CD4-positive, alpha-beta T cell (primary cell): ENCODE results near the gene CCR7. TPM values are rescaled to one million over a fixed set of nuclear protein-coding genes. Genes with fewer than 3 reads are reported as not detected.

Experiments
- ATAC-seq: fragments of 200-7000 bp; cut with Tn5 transposase; one replicate; pipeline ENCODE4 v1.10.0; 2022; ENCODE audit warnings: mild to moderate bottlenecking; ENCODE audit not compliant: poor library complexity
- CTCF ChIA-PET: fragments of 350-600 bp; sonication (Branson Sonifier 250); formaldehyde crosslinking; loops from one replicate; lab custom pipeline; 2021; ENCODE audit warnings: antibody characterized with exemption, inconsistent platforms; lab: Charles Lee
- POLR2A ChIA-PET: fragments of 350-600 bp; sonication (Branson Sonifier 250); formaldehyde crosslinking; loops from one replicate; lab custom pipeline; 2021; ENCODE audit warnings: antibody characterized with exemption, inconsistent platforms; lab: Charles Lee
- DNase-seq, 14 experiments: peaks; one replicate each; pipeline ENCODE4 v3.0.0-alpha.2; 2013 to 2020; ENCODE audit warnings: mixed read lengths in 2 of 14
- H3K27ac ChIP-seq, 2 donors: one replicate each; pipeline versions ENCODE4 v1.5.1 to v1.7.0; 2013; ENCODE audit warnings: low read length in 2 of 2, low read depth in 1 of 2, mild to moderate bottlenecking in 1 of 2
- H3K27me3 ChIP-seq, 2 experiments: 1 replicate in 1 of 2; 2 replicates in 1 of 2; pipeline versions ENCODE4 v1.6.1 to v1.7.0; 2013; ENCODE audit warnings: low read length in 2 of 2, control low read depth in 1 of 2, mild to moderate bottlenecking in 1 of 2, moderate library complexity in 1 of 2; ENCODE audit not compliant: insufficient read depth in 2 of 2, control insufficient read depth in 1 of 2
- H3K36me3 ChIP-seq: one replicate; pipeline ENCODE4 v1.6.1; 2013; ENCODE audit warnings: low read length, control low read depth; ENCODE audit not compliant: insufficient read depth
- H3K4me1 ChIP-seq: one replicate; pipeline ENCODE4 v1.6.1; 2013; ENCODE audit warnings: low read length, control low read depth; ENCODE audit not compliant: insufficient read depth
- H3K4me3 ChIP-seq: one replicate; pipeline ENCODE4 v1.5.1; 2013; ENCODE audit warnings: mild to moderate bottlenecking, low read length, moderate library complexity
- H3K9me3 ChIP-seq, 2 experiments: 1 replicate in 1 of 2; 2 replicates in 1 of 2; pipeline versions ENCODE4 v1.6.1 to v1.7.0; 2013; ENCODE audit warnings: low read length in 2 of 2, mild to moderate bottlenecking in 2 of 2, control low read depth in 1 of 2, moderate library complexity in 1 of 2; ENCODE audit not compliant: control insufficient read depth in 1 of 2, insufficient read depth in 1 of 2
- H3K27ac Mint-ChIP-seq: one replicate; pipeline ENCODE4 v1.8.0; 2020; ENCODE audit warnings: mixed read lengths
- H3K27me3 Mint-ChIP-seq: one replicate; pipeline ENCODE4 v1.8.0; 2021; ENCODE audit warnings: mixed read lengths
- H3K36me3 Mint-ChIP-seq: one replicate; pipeline ENCODE4 v1.8.0; 2021; ENCODE audit warnings: low read depth, mixed read lengths
- H3K4me1 Mint-ChIP-seq: one replicate; pipeline ENCODE4 v1.8.0; 2021; ENCODE audit warnings: low read depth, mixed read lengths
- H3K4me3 Mint-ChIP-seq: one replicate; pipeline ENCODE4 v1.8.0; 2020; ENCODE audit warnings: mild to moderate bottlenecking, mixed read lengths
- H3K9me3 Mint-ChIP-seq: one replicate; pipeline ENCODE4 v1.8.0; 2020; ENCODE audit warnings: mixed read lengths
- CTCF ChIP-seq: fragments of 200-600 bp; IDR thresholded peaks from one replicate; pipeline ENCODE4 v1.8.0; 2022; ENCODE audit warnings: antibody characterized with exemption, mild to moderate bottlenecking
- intact Hi-C, 2 experiments: fragments of 100-400 bp; cut with DNase I in 1 of 2; cut with micrococcal nuclease in 1 of 2; formaldehyde crosslinking; loops; one replicate each; pipeline versions ENCODE4 v1.15.1 to v1.9.0; 2023 to 2025; cut with DNase I, micrococcal nuclease
- total RNA-seq, 174 experiments: library from RNA in 2 of 174; stranded (reverse) in 2 of 174; gene quantifications; one replicate each; pipeline ENCODE4 v1.2.3 and lab custom pipeline; 2021 to 2026

CCR7 gene
- total RNA-seq, 2 experiments from 2014 or later, result 170 to 180 TPM

DNA sequence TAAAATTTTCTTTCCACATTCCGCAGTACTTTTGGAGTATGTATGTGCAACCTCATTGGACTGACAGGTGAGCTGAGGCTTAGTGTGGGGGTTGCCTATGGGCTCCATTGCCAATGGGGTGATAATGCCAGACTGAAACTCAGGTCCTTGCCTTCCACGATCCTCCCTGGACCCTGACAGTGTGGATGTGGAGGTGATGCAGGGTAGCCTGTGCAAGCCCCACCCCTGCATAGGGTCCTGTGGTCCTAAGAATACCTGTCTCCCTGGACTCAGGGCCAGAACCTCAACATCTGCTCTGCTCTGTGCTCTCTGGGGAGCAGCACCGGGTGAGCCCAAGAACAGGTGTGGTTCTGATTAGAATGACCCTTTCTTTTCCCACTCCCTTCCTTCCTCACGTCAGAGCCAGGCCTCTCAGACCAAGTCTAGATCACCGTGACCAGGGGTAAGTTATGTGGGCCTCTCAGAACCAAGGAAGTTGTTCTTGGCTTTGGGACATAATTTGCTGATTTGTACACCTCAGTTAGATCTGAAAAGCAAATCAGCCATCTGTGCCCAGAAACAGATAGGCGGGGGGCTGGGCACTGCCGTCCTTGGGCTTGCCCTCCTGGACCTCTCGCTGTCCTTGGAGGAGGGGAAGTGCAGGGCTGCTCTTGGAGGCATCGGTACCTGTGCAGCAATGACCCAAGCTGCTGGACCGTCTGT lies 55.5 kb downstream of the CCR7 start:
- H3K36me3 ChIP-seq, result no peaks in the 10 kb centered on the region
- intact Hi-C loops, result no loop called here
- DNase-seq (no peak), ATAC-seq (no peak)
- ChIA-PET CTCF (interaction anchor here (1.9 kb wide), 1 partner anchor 23 kb away, joined by 4 read pairs; no protein-coding TSS in a partner anchor), POLR2A (no interaction called here)
- no peak for TF ChIP-seq CTCF
- H3K27ac Mint-ChIP-seq, result no peak overlapping the region
- H3K9me3 ChIP-seq, result no peaks in the 10 kb centered on the region
- no peaks in the 10 kb centered on the region for H3K27me3 ChIP-seq
- no peaks in the 10 kb centered on the region for H3K9me3 Mint-ChIP-seq
- H3K4me1 Mint-ChIP-seq, result peaks cover 12% of the 10 kb centered on the region
- H3K4me3 ChIP-seq, result no peak overlapping the region
- H3K36me3 Mint-ChIP-seq, result no peaks in the 10 kb centered on the region
- H3K27me3 Mint-ChIP-seq, result no peaks in the 10 kb centered on the region
- H3K27ac ChIP-seq, result no peak overlapping the region
- H3K4me1 ChIP-seq, result peaks cover 15% of the 10 kb centered on the region
- H3K4me3 Mint-ChIP-seq, result no peak overlapping the region

DNA sequence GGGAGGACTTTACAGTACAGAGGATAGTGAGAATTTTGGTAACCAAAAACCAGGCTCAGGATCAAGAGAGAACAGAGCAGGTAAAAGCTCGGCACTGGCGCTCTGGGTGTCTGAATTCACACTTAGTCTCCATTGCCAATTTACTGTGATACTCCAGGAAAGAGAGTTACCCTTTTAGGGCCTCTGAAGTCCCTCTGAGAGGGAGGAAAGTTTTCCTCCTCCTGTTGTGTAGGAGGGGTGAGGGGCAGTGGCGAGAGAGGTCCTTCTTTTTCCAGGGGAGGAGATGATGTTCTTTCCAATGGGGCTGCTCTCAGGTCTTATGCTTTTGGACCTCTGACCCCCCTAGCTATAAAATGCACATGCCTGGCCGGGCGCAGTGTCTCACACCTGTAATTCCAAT lies 58.5 kb downstream of the CCR7 start:
- ChIA-PET CTCF (no interaction called here), POLR2A (no interaction called here)
- no peaks in the 10 kb centered on the region for H3K27me3 ChIP-seq
- H3K27ac ChIP-seq, result no peak overlapping the region
- H3K4me1 ChIP-seq, result no peaks in the 10 kb centered on the region
- Mint-ChIP-seq H3K27ac (no peak overlapping the region), H3K27me3 (no peaks in the 10 kb centered on the region), H3K36me3 (no peaks in the 10 kb centered on the region), H3K4me1 (no peaks in the 10 kb centered on the region), H3K9me3 (no peaks in the 10 kb centered on the region), H3K4me3 (no peak overlapping the region)
- H3K9me3 ChIP-seq, result no peaks in the 10 kb centered on the region
- no peak for DNase-seq
- ATAC-seq, result no peak
- intact Hi-C loops, result no loop called here
- TF ChIP-seq CTCF, result no peak
- no peak overlapping the region for H3K4me3 ChIP-seq
- no peaks in the 10 kb centered on the region for H3K36me3 ChIP-seq

Other genes starting within 250 kb of the CCR7 start
- gene GJD3, start 200.7 kb downstream of the CCR7 start, total RNA-seq, result not detected
- gene TOP2A, start 147.6 kb downstream of the CCR7 start, total RNA-seq, result 1 to 10 TPM; 3.6 to 3.8 TPM
- 1 to 10 TPM; 2.5 to 2.6 TPM for gene IGFBP4, start 122.0 kb downstream of the CCR7 start, total RNA-seq
- gene TNS4, start 63.8 kb downstream of the CCR7 start, total RNA-seq, result 1 to 10 TPM; 3.0 to 4.2 TPM
- gene SMARCE1, start 82.3 kb upstream of the CCR7 start, total RNA-seq, result 10 to 100 TPM; 65.4 to 68.6 TPM
- gene KRT222, start 99.7 kb upstream of the CCR7 start, total RNA-seq, result not detected
- gene KRT24, start 138.3 kb upstream of the CCR7 start, total RNA-seq, result not detected
- gene KRT25, start 189.9 kb upstream of the CCR7 start, total RNA-seq, result not detected
- not detected for gene KRT26, start 206.7 kb upstream of the CCR7 start, total RNA-seq
- not detected for gene KRT27, start 217.1 kb upstream of the CCR7 start, total RNA-seq
- gene KRT28, start 234.5 kb upstream of the CCR7 start, total RNA-seq, result not detected